ENCODE results near the gene SIPA1L3. TPM values are rescaled to one million over a fixed set of nuclear protein-coding genes. Genes with fewer than 3 reads are reported as not detected.

Gene SIPA1L3
- total RNA-seq, 1 donor from 2014 or later, result 18.6 TPM

- peak; percentile 58 for DNase-seq
Observed at GRCh38 chr19:38155453-38155852, 248.4 kb downstream of the SIPA1L3 start.

- no peak for DNase-seq
Observed at GRCh38 chr19:38158730-38159129, 251.7 kb downstream of the SIPA1L3 start.

- no peak for DNase-seq
Observed at GRCh38 chr19:38162094-38162493, 255.1 kb downstream of the SIPA1L3 start.

GRCh38 chr19:38162632-38163031, 255.6 kb downstream of the SIPA1L3 start:
- DNase-seq, result no peak

- no peak for DNase-seq
Observed at GRCh38 chr19:38163419-38164290, 256.6 kb downstream of the SIPA1L3 start.

GRCh38 chr19:38164526-38164925, 257.5 kb downstream of the SIPA1L3 start:
- DNase-seq, result no peak

- DNase-seq, result no peak
Observed at GRCh38 chr19:38165335-38165734, 258.3 kb downstream of the SIPA1L3 start.

GRCh38 chr19:38168637-38169036, 261.6 kb downstream of the SIPA1L3 start:
- no peak for DNase-seq

- DNase-seq, result no peak
Observed at GRCh38 chr19:38170334-38170733, 263.3 kb downstream of the SIPA1L3 start.

GRCh38 chr19:38172001-38172400, 265.0 kb downstream of the SIPA1L3 start:
- peak; percentile 40 for DNase-seq

GRCh38 chr19:38173291-38174041, 266.5 kb downstream of the SIPA1L3 start:
- DNase-seq, result peak; percentile 95

GRCh38 chr19:38175422-38175821, 268.4 kb downstream of the SIPA1L3 start:
- no peak for DNase-seq

- DNase-seq, result no peak
Observed at GRCh38 chr19:38180071-38180470, 273.1 kb downstream of the SIPA1L3 start.

GRCh38 chr19:38182536-38183210, 275.7 kb downstream of the SIPA1L3 start:
- DNase-seq, result no peak

GRCh38 chr19:38183251-38183897, 276.4 kb downstream of the SIPA1L3 start:
- DNase-seq, result peak; percentile 63

GRCh38 chr19:38184815-38185214, 277.8 kb downstream of the SIPA1L3 start:
- DNase-seq, result no peak

- no peak for DNase-seq
Observed at GRCh38 chr19:38185562-38185961, 278.6 kb downstream of the SIPA1L3 start.

GRCh38 chr19:38190061-38190460, 283.1 kb downstream of the SIPA1L3 start:
- no peak for DNase-seq

- no peak for DNase-seq
Observed at GRCh38 chr19:38190793-38191192, 283.8 kb downstream of the SIPA1L3 start.

GRCh38 chr19:38191747-38192146, 284.7 kb downstream of the SIPA1L3 start:
- no peak for DNase-seq

GRCh38 chr19:38193445-38193844, 286.4 kb downstream of the SIPA1L3 start:
- no peak for DNase-seq

- DNase-seq, result no peak
Observed at GRCh38 chr19:38194061-38194701, 287.2 kb downstream of the SIPA1L3 start.
